ENCODE measurements around the gene PLXNB1. TPM values are rescaled to one million over a fixed set of nuclear protein-coding genes. Genes with fewer than 3 reads are reported as not detected.
A peak's percentile ranks its signal among the peaks of the same experiment; 100 is the strongest.

PLXNB1 gene
- total and polyA plus RNA-seq, 2 of the 13 experiments (the other 11 are each of a cell fraction or from before 2014, with no cell fraction given), result 86.0 to 143 TPM

DNA sequence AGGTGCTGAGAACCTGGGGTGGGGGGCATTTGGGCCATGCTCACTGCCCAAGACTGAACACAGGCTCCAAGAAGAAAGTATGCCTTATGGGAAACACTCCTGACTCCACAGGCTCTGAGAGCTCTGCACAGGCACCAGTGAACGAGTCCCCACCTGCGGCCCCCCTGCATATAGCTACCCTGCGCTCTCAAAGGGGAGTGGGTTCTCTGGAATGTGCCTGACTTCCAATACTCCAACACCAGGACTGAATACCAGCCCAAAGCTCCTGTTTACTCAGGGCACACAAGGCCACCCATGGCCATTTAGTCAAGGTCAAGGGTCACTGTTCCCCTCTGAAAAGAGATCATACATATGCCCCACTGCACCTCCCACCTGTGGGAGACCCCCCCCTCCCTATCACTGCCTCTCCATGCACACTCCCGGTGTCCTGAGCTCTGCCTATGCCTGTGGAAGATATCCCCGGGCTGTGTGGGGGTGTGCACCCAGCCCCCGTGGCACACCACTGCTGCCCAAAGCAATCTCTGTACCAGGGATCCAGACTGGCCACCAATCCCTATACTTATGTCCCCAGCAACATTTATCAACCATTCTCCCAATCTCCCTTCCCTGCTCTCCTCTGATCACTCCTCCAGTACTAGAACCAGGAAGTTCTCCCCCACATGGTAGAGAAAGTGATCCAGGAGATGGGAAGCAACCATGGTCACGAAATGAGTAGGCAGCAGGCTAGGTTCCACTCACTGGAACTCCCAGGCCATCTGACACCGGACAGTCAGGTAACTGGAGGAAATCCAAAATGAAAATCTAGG, 1.5 kb upstream of the PLXNB1 start (continued):
- no peak; the same call in 1 of the 2 replicates for TF ChIP-seq MAZ (IDR thresholded peaks at IDR 0.05; ENCODE audit: borderline replicate concordance, low read depth, low read length)
- TF ChIP-seq MAZ (CRISPR knock-in tag; IDR thresholded peaks at IDR 0.05; ENCODE audit: low read depth), result peak; percentile 81
- no peak for TF ChIP-seq NFIC (IDR thresholded peaks at IDR 0.05; ENCODE audit: low read length)
- TF ChIP-seq KDM2A (CRISPR knock-in tag; IDR thresholded peaks at IDR 0.05; ENCODE audit: borderline replicate concordance, low read depth), result peak; percentile 50; the same call in 1 of the 2 replicates
- TF ChIP-seq IRF2 (CRISPR knock-in tag; IDR thresholded peaks at IDR 0.05), result no peak
- TF ChIP-seq, protein P1, sequence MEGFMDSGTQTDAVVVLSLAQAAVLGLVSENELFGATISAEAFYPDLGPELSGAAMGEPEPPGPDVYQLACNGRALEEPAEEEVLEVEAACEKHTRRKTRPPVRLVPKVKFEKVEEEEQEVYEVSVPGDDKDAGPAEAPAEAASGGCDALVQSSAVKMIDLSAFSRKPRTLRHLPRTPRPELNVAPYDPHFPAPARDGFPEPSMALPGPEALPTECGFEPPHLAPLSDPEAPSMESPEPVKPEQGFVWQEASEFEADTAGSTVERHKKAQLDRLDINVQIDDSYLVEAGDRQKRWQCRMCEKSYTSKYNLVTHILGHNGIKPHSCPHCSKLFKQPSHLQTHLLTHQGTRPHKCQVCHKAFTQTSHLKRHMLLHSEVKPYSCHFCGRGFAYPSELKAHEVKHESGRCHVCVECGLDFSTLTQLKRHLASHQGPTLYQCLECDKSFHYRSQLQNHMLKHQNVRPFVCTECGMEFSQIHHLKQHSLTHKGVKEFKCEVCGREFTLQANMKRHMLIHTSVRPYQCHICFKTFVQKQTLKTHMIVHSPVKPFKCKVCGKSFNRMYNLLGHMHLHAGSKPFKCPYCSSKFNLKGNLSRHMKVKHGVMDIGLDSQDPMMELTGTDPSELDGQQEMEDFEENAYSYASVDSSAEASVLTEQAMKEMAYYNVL (CRISPR knock-in tag; IDR thresholded peaks at IDR 0.05; ENCODE audit: borderline replicate concordance), result no peak
- no peak for TF ChIP-seq ZNF337 (CRISPR knock-in tag; IDR thresholded peaks at IDR 0.05; ENCODE audit: borderline replicate concordance, low read depth)
- TF ChIP-seq, protein P2, sequence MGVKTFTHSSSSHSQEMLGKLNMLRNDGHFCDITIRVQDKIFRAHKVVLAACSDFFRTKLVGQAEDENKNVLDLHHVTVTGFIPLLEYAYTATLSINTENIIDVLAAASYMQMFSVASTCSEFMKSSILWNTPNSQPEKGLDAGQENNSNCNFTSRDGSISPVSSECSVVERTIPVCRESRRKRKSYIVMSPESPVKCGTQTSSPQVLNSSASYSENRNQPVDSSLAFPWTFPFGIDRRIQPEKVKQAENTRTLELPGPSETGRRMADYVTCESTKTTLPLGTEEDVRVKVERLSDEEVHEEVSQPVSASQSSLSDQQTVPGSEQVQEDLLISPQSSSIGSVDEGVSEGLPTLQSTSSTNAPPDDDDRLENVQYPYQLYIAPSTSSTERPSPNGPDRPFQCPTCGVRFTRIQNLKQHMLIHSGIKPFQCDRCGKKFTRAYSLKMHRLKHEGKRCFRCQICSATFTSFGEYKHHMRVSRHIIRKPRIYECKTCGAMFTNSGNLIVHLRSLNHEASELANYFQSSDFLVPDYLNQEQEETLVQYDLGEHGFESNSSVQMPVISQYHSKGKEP (CRISPR knock-in tag; IDR thresholded peaks at IDR 0.05), result no peak
- no peak for TF ChIP-seq HNRNPLL (IDR thresholded peaks at IDR 0.05; ENCODE audit: low read depth, low read length, poor library complexity, severe bottlenecking)
- no peak for TF ChIP-seq NR1H2 (CRISPR knock-in tag; IDR thresholded peaks at IDR 0.05; ENCODE audit: borderline replicate concordance, low read depth)
- peak; percentile 24; the same call in 1 of the 2 replicates for TF ChIP-seq FOXA1 (IDR thresholded peaks at IDR 0.05)
- TF ChIP-seq FOXA1 (CRISPR knock-in tag; IDR thresholded peaks at IDR 0.05), result peak; percentile 98
- TF ChIP-seq ATF3 (CRISPR knock-in tag; IDR thresholded peaks at IDR 0.05), result no peak; the same call in 1 of the 2 replicates
- TF ChIP-seq RBAK (CRISPR knock-in tag; IDR thresholded peaks at IDR 0.05), result no peak
- TF ChIP-seq ZNF691 (CRISPR knock-in tag; IDR thresholded peaks at IDR 0.05; ENCODE audit: borderline replicate concordance, low read depth), result no peak
- TF ChIP-seq MYC (CRISPR knock-in tag; IDR thresholded peaks at IDR 0.05; ENCODE audit: borderline replicate concordance), result peak; percentile 44; the same call in 1 of the 2 replicates
- no peak for TF ChIP-seq ARHGAP35 (CRISPR knock-in tag; IDR thresholded peaks at IDR 0.05; ENCODE audit: borderline replicate concordance)
- 0 out of 2 replicates have a peak, but pooled peaks have one; percentile 0 for TF ChIP-seq ZNF276 (CRISPR knock-in tag; IDR thresholded peaks at IDR 0.05; ENCODE audit: low read depth)
- TF ChIP-seq AHR (CRISPR knock-in tag; IDR thresholded peaks at IDR 0.05), result no peak
- TF ChIP-seq REXO4 (CRISPR knock-in tag; IDR thresholded peaks at IDR 0.05; ENCODE audit: borderline replicate concordance), result no peak
- no peak for TF ChIP-seq ZSCAN29 (CRISPR knock-in tag; conservative IDR thresholded peaks at IDR 0.05)
- no peak for TF ChIP-seq ZNF382 (CRISPR knock-in tag; IDR thresholded peaks at IDR 0.05; ENCODE audit: borderline replicate concordance)
- TF ChIP-seq ZMYM2 (CRISPR knock-in tag; IDR thresholded peaks at IDR 0.05), result no peak

Measured in HepG2 (cell line).